Progenitor cell of endocrine pancreas (in vitro differentiated cells): ENCODE results near the gene KEAP1. TPM values are rescaled to one million over a fixed set of nuclear protein-coding genes. Genes with fewer than 3 reads are reported as not detected.
A peak's percentile ranks its signal among the peaks of the same experiment; 100 is the strongest.

Experiments
- DNase-seq: peaks from one replicate; pipeline ENCODE4 v3.0.0; 2021; ENCODE audit warnings: low spot score; ENCODE audit not compliant: unreplicated experiment
- H3K27ac Mint-ChIP-seq: 2 replicates; pipeline ENCODE4 v1.8.0; 2021; ENCODE audit warnings: mild to moderate bottlenecking, moderate library complexity, mixed read lengths
- H3K27me3 Mint-ChIP-seq: 2 replicates; pipeline ENCODE4 v1.8.0; 2021; ENCODE audit warnings: mixed read lengths
- H3K36me3 Mint-ChIP-seq: 2 replicates; pipeline ENCODE4 v1.8.0; 2022; ENCODE audit warnings: mixed read lengths; ENCODE audit not compliant: insufficient read depth
- H3K4me1 Mint-ChIP-seq: 2 replicates; pipeline ENCODE4 v1.8.0; 2021; ENCODE audit warnings: low read depth, mixed read lengths
- H3K4me3 Mint-ChIP-seq: 2 replicates; pipeline ENCODE4 v1.8.0; 2021; ENCODE audit warnings: low read depth, mild to moderate bottlenecking, moderate library complexity, mixed read lengths
- H3K9me3 Mint-ChIP-seq: 2 replicates; pipeline ENCODE4 v1.8.0; 2021; ENCODE audit warnings: low read depth, mixed read lengths
- total RNA-seq: library from RNA; stranded (reverse); gene quantifications from 2 replicates; pipeline ENCODE4 v1.2.1, GENCODE V29; 2021
- TF ChIP-seq, protein P1 (sequence below): fragments of 200-600 bp; sonication (generic); IDR thresholded peaks from one replicate; pipeline ENCODE4 v1.5.0; 2021; ENCODE audit warnings: antibody characterized with exemption, mild to moderate bottlenecking; ENCODE audit not compliant: unreplicated experiment

The KEAP1 gene
- total RNA-seq, 1 donor from 2014 or later = 76.6 TPM

DNA sequence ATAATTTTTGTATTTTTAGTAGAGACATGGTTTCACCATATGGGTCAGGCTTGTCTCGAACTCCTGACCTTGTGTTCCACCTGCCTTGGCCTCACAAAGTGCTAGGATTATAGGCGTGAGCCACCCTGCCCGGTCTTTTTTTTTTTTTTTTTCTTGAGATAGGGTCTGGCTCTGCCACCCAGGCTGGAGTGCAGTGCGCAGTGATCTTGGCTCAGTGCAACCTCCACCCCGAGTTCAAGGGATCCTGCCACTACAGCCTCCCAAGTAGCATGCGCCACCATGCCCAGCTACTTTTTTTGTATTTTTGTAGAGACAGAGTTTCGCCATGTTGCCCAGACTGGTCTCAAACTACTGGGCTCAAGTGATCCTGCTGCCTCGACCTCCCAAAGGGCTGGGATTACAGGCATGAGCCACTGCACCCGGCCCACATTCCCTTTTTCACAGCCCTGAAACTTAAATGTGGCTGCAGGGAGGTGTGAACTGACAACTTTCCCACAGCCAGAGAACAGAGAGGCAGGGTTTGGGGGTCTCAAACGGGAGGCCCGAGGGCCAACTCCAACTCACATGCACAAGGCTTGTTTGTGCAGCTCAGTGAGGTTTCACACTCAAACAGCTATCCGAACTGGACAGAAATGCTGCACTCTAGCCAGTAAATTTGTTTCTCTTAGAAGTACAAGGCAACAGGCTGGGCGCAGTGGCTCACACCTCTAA is 18.5 kb upstream of the KEAP1 start:
- H3K9me3 Mint-ChIP-seq = no peaks in the 10 kb centered on the region

DNA sequence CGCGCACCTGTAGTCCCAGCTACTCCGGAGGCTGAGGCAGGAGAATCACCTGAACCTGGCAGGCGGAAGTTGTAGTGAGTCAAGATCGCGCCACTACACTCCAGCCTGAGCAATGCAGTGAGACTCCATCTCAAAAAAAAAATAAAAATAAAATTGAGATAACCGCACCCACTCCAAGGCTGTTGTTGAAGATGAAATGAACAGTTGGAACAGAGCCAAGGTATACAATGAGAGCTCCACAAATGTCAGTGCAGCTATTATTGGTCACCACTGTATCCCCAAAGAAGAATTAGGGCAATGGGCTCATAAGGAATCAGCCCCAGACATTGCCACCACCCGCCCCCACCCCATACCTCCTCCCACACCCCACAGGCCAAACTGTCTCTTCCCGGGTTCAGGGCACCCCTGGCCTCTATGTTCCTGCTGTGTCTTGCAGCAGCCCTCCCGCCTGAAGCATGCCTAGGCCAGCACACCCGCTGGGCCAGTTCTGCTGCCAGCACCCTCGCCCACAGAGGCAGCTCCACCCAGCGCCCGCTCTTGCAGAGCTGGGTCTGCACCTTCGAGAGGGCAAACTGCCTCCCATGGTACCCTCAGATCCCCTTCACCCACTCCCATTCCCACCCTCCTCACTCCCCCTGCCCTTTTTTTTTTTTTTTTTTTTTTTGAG is 17.6 kb upstream of the KEAP1 start:
- peaks cover 8% of the 10 kb centered on the region for H3K4me1 Mint-ChIP-seq
- no peak overlapping the region for H3K27ac Mint-ChIP-seq
- peaks cover 36% of the 10 kb centered on the region for H3K27me3 Mint-ChIP-seq
- no peak for DNase-seq
- no peaks in the 10 kb centered on the region for H3K9me3 Mint-ChIP-seq
- H3K4me3 Mint-ChIP-seq = no peak overlapping the region
- TF ChIP-seq, protein P1, sequence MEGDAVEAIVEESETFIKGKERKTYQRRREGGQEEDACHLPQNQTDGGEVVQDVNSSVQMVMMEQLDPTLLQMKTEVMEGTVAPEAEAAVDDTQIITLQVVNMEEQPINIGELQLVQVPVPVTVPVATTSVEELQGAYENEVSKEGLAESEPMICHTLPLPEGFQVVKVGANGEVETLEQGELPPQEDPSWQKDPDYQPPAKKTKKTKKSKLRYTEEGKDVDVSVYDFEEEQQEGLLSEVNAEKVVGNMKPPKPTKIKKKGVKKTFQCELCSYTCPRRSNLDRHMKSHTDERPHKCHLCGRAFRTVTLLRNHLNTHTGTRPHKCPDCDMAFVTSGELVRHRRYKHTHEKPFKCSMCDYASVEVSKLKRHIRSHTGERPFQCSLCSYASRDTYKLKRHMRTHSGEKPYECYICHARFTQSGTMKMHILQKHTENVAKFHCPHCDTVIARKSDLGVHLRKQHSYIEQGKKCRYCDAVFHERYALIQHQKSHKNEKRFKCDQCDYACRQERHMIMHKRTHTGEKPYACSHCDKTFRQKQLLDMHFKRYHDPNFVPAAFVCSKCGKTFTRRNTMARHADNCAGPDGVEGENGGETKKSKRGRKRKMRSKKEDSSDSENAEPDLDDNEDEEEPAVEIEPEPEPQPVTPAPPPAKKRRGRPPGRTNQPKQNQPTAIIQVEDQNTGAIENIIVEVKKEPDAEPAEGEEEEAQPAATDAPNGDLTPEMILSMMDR = no peak
- H3K36me3 Mint-ChIP-seq = no peaks in the 10 kb centered on the region

More for the DNA sequence above, 18.5 kb upstream of the KEAP1 start:
- no peak overlapping the region for H3K4me3 Mint-ChIP-seq
- peaks cover 8% of the 10 kb centered on the region for H3K4me1 Mint-ChIP-seq
- TF ChIP-seq, protein P1 = no peak
- H3K27me3 Mint-ChIP-seq = peaks cover 28% of the 10 kb centered on the region
- no peak for DNase-seq
- no peaks in the 10 kb centered on the region for H3K36me3 Mint-ChIP-seq
- no peak overlapping the region for H3K27ac Mint-ChIP-seq

DNA sequence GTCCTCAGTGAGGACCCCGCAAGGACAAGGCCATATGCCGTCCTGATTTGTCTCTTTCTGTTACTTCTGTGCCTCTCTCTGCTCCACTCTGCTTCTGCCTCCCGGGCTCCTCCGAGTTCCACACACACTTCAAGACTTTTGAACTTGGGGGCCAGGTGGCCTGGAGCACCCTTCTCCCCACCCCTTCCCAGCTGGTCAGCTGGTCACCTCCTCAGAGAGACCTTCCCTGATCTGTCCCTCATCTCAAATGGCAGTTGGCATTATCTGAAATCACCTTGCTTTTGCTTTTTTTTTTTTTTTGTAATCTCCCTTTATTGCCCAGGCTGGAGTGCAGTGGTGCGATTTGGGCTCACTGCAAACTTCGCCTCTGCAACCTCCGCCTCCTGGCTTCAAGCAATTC is 16.3 kb upstream of the KEAP1 start:
- H3K9me3 Mint-ChIP-seq = no peaks in the 10 kb centered on the region
- DNase-seq = no peak
- H3K4me3 Mint-ChIP-seq = no peak overlapping the region
- peaks cover 8% of the 10 kb centered on the region for H3K4me1 Mint-ChIP-seq
- TF ChIP-seq, protein P1 = no peak
- H3K36me3 Mint-ChIP-seq = no peaks in the 10 kb centered on the region
- peak overlapping the region; percentile 16 for H3K27ac Mint-ChIP-seq
- H3K27me3 Mint-ChIP-seq = peaks cover 44% of the 10 kb centered on the region

DNA sequence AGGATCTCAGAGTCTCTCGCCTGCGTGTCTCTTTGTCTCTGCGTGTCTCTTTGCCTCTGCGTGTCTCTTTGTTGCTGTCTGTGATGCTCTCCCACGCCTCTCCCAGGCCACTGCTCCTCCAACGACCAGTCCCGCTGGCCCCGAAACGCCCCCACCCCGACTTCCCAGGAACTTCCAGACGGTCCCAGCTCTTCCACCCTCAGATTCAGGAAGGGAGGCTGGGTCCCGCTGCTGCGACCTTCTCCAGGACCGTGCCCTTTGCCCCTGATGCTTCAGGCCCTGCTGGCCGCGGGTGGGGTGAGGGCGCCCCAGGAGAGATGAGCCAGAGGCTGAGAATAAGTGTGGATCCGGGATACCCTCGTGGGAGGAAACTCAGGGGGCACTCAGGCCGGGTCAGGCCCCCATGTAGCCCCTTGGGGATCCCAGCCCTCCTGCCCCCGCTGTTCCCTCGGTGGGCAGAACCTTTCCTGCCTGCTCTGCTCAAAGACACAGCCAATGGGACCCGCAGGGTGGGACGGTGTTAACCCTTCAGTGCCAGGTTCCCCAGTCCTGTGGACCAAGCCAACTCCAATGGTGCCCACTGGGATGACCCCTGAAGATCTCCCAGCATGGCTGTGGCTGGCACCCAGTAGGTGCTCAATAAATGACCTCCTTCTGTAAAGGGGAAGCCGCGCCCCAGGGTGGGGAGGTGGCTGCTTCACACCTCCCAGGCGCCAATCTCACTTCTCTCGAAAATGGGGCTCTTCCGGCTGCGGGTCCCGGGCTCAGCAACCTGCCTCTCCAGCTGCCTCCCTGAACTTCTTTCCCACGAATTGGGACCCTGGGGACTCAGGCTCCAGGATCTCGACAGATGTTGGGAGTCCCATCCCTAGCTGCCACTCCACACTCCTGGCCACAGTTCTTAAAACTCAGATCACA is 15.5 kb upstream of the KEAP1 start:
- Mint-ChIP-seq H3K9me3 (no peaks in the 10 kb centered on the region), H3K4me1 (peaks cover 8% of the 10 kb centered on the region), H3K36me3 (no peaks in the 10 kb centered on the region), H3K27ac (no peak overlapping the region), H3K4me3 (peak overlapping the region; percentile 19), H3K27me3 (peaks cover 44% of the 10 kb centered on the region)
- DNase-seq = no peak
- TF ChIP-seq, protein P1 = no peak
